GM12872 (cell line): ENCODE measurements around the gene FEM1A.

Experiments
- TF ChIP-seq, protein P1 (sequence below): IDR thresholded peaks from 3 replicates; pipeline ENCODE4 v1.5.1; 2011; ENCODE audit warnings: low read depth, mild to moderate bottlenecking, low read length, moderate library complexity; ENCODE audit not compliant: insufficient read depth

Gene FEM1A

DNA sequence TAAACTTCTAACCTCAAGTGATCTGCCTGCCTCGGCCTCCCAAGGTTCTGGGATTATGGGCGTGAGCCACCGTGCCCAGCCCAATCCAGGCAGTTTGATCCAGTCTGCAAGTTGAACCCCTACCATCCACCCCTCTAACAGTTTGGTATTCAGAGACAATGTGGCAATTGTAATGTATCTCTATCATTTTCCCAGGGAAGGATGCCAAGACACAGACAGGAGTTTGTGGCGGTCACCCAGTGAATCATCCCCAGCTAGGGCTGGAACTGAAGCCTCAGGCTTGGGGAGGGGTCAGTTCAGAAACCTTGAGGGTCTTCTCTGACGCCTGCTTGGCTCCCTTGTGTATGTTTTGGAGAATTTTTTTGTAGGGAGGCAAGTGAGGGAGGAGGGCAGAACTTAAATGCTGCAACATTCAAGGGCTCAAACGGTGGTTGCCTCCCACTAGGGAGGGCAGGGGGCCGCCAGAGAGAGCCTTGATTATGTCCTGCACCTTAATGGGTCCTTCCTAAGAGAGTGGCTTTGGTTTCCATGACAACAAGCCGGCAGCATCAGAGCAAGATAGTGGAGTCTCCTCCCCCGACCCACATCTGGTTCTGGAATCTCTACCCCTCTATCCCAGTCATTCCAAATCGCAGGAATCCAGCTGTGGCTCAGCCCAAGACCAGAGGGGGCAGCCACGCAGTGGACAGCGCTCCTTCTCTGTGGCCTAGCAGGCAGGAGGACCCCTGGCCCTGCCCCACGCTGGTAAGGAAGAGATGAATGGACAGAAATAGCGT is 14.9 kb upstream of the FEM1A start:
- TF ChIP-seq, protein P1, sequence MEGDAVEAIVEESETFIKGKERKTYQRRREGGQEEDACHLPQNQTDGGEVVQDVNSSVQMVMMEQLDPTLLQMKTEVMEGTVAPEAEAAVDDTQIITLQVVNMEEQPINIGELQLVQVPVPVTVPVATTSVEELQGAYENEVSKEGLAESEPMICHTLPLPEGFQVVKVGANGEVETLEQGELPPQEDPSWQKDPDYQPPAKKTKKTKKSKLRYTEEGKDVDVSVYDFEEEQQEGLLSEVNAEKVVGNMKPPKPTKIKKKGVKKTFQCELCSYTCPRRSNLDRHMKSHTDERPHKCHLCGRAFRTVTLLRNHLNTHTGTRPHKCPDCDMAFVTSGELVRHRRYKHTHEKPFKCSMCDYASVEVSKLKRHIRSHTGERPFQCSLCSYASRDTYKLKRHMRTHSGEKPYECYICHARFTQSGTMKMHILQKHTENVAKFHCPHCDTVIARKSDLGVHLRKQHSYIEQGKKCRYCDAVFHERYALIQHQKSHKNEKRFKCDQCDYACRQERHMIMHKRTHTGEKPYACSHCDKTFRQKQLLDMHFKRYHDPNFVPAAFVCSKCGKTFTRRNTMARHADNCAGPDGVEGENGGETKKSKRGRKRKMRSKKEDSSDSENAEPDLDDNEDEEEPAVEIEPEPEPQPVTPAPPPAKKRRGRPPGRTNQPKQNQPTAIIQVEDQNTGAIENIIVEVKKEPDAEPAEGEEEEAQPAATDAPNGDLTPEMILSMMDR = no peak

GRCh38 chr19:4780860-4781259 is 10.7 kb upstream of the FEM1A start:
- TF ChIP-seq, protein P1 = no peak

- TF ChIP-seq, protein P1 = no peak
These were observed 9.7 kb upstream of the FEM1A start for GRCh38 chr19:4781801-4782200.

GRCh38 chr19:4794971-4795370 is 3.4 kb downstream of the FEM1A start:
- TF ChIP-seq, protein P1 = no peak

GRCh38 chr19:4795400-4795799 is 3.9 kb downstream of the FEM1A start:
- TF ChIP-seq, protein P1 = no peak

- TF ChIP-seq, protein P1 = no peak
These were observed 9.1 kb downstream of the FEM1A start for GRCh38 chr19:4800591-4801081.

DNA sequence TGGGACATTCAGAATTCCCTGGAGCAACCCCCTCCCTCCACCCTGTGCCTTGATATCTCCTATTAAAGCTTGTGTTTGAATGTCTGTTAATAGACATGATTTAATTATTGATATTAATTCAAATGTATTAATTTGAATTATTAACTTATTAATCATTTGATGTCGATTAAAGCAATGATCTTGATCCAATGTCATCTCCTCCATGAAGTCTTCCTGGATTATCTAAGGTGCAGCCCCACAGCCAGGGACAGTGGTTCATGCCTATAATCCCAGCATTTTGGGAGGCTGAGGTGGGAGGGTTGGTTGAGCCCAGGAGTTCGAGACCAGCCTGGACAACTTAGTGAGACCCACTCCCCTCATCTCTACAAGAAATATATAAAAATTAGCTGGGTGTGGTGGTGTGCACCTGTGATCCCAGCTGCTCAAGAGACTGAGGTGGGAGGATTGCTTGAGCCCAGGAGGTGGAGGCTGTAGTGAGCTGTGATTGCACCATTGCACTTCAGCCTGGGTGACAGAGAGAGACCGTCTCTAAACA is 9.6 kb downstream of the FEM1A start:
- TF ChIP-seq, protein P1 = no peak
